ENCODE results near the gene NR6A1. TPM values are rescaled to one million over a fixed set of nuclear protein-coding genes. Genes with fewer than 3 reads are reported as not detected.

The NR6A1 gene
- total and polyA plus RNA-seq, 2 experiments from 2014 or later = 0.16 TPM; not detected in 1

GRCh38 chr9:124479371-124479770, 291.7 kb downstream of the NR6A1 start:
- H3K9ac ChIP-seq = no peak overlapping the region
- no peak for TF ChIP-seq EZH2phosphoT487 (IDR thresholded peaks at IDR 0.05; ENCODE audit: insufficient read depth, low read depth)
- TF ChIP-seq EZH2 (IDR thresholded peaks at IDR 0.05; ENCODE audit: insufficient read depth, poor library complexity, severe bottlenecking) = no peak
- 69 to 72% methylated on average over 13 to 16 of the region's 16 CpGs for WGBS, 2 experiments (ENCODE audit: low coverage in 1 of 2, low lambda C conversion rate in 2 of 2, missing lambda C conversion rate in 2 of 2)

GRCh38 chr9:124478354-124478753, 292.8 kb downstream of the NR6A1 start:
- no peak overlapping the region for H3K4me2 ChIP-seq (ENCODE audit: unreplicated experiment)
- no peak overlapping the region for H3K4me3 ChIP-seq
- WGBS, 2 experiments (ENCODE audit: low coverage in 1 of 2, low lambda C conversion rate in 2 of 2, missing lambda C conversion rate in 2 of 2) = 21 to 24% methylated on average over 11 to 12 of the region's 12 CpGs
- H3K9ac ChIP-seq = no peak overlapping the region
- H3K27ac ChIP-seq = no peak overlapping the region
- TF ChIP-seq EZH2 (IDR thresholded peaks at IDR 0.05; ENCODE audit: insufficient read depth, poor library complexity, severe bottlenecking) (no peak), EZH2phosphoT487 (IDR thresholded peaks at IDR 0.05; ENCODE audit: insufficient read depth, low read depth) (no peak)
- H3K36me3 ChIP-seq (ENCODE audit: low read depth) = no peaks in the 10 kb centered on the region
- H3K9me3 ChIP-seq (ENCODE audit: low read depth) = no peaks in the 10 kb centered on the region
- no peaks in the 10 kb centered on the region for H4K20me1 ChIP-seq (ENCODE audit: insufficient read depth)
- no peaks in the 10 kb centered on the region for H3K4me1 ChIP-seq (ENCODE audit: insufficient read depth)
- peaks cover 36% of the 10 kb centered on the region for H3K27me3 ChIP-seq (replicated peaks; ENCODE audit: insufficient read depth)
- DNase-seq = no peak
- no peaks in the 10 kb centered on the region for H3K79me2 ChIP-seq (ENCODE audit: insufficient read depth)
- no peak overlapping the region for H2AFZ ChIP-seq
- H3F3A ChIP-seq (ENCODE audit: insufficient read depth) = no peaks in the 10 kb centered on the region
- in situ Hi-C loops (cut with MboI) = no loop called here
- H3K9me2 ChIP-seq (ENCODE audit: insufficient read depth) = no peaks in the 10 kb centered on the region

More at GRCh38 chr9:124479371-124479770, 291.7 kb downstream of the NR6A1 start:
- Histone ChIP-seq H3K9me2 (ENCODE audit: insufficient read depth) (no peaks in the 10 kb centered on the region), H3F3A (ENCODE audit: insufficient read depth) (no peaks in the 10 kb centered on the region), H3K4me3 (no peak overlapping the region), H3K27me3 (replicated peaks; ENCODE audit: insufficient read depth) (peaks cover 36% of the 10 kb centered on the region), H3K4me2 (ENCODE audit: unreplicated experiment) (no peak overlapping the region), H4K20me1 (ENCODE audit: insufficient read depth) (no peaks in the 10 kb centered on the region), H3K36me3 (ENCODE audit: low read depth) (no peaks in the 10 kb centered on the region), H3K27ac (no peak overlapping the region), H2AFZ (no peak overlapping the region), H3K79me2 (ENCODE audit: insufficient read depth) (no peaks in the 10 kb centered on the region), H3K4me1 (ENCODE audit: insufficient read depth) (no peaks in the 10 kb centered on the region), H3K9me3 (ENCODE audit: low read depth) (no peaks in the 10 kb centered on the region)
- DNase-seq = no peak
- in situ Hi-C loops (cut with MboI) = no loop called here

- Histone ChIP-seq H3K27ac (no peak overlapping the region), H3K4me1 (ENCODE audit: insufficient read depth) (no peaks in the 10 kb centered on the region), H3K9ac (no peak overlapping the region), H4K20me1 (ENCODE audit: insufficient read depth) (no peaks in the 10 kb centered on the region), H3K9me2 (ENCODE audit: insufficient read depth) (no peaks in the 10 kb centered on the region), H2AFZ (no peak overlapping the region), H3K36me3 (ENCODE audit: low read depth) (no peaks in the 10 kb centered on the region), H3K4me3 (no peak overlapping the region), H3K9me3 (ENCODE audit: low read depth) (no peaks in the 10 kb centered on the region), H3K27me3 (replicated peaks; ENCODE audit: insufficient read depth) (peaks cover 36% of the 10 kb centered on the region), H3F3A (ENCODE audit: insufficient read depth) (no peaks in the 10 kb centered on the region), H3K79me2 (ENCODE audit: insufficient read depth) (no peaks in the 10 kb centered on the region), H3K4me2 (ENCODE audit: unreplicated experiment) (no peak overlapping the region)
- in situ Hi-C loops (cut with MboI) = no loop called here
- WGBS, 2 experiments (ENCODE audit: low coverage in 1 of 2, low lambda C conversion rate in 2 of 2, missing lambda C conversion rate in 2 of 2) = 1 to 3% methylated on average over 27 to 49 of the region's 53 CpGs
- peak; percentile 34 for DNase-seq
- TF ChIP-seq EZH2 (IDR thresholded peaks at IDR 0.05; ENCODE audit: insufficient read depth, poor library complexity, severe bottlenecking) (no peak), EZH2phosphoT487 (IDR thresholded peaks at IDR 0.05; ENCODE audit: insufficient read depth, low read depth) (no peak)
Observed at GRCh38 chr9:124477648-124478285, 293.3 kb downstream of the NR6A1 start.

DNA sequence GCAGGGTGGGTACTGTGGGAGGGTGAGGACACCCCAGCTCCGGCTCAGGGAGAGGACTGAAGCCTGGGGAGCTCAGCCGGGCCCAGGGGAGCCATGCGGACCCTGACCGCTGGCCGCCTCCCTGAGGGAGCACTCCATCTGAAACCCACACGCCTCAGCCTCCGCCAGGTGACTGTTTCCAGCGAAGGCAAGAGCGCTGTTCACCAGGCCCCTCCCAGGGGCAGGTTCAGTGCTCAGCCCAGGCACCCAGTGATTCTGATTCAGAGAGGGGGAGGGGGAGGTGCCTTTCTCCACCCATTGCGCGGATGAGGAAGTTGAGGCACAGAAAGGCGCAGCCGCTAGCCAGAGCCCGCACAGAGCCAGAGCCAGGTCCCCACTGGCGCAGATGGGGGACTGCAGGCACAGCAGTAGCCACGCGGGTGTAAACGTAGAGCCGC, 293.9 kb downstream of the NR6A1 start:
- 31 to 36% methylated on average over 15 to 19 of the region's 19 CpGs for WGBS, 2 experiments (ENCODE audit: low coverage in 1 of 2, low lambda C conversion rate in 2 of 2, missing lambda C conversion rate in 2 of 2)
- Histone ChIP-seq H3K9ac (no peak overlapping the region), H3K4me2 (ENCODE audit: unreplicated experiment) (no peak overlapping the region), H3K4me3 (no peak overlapping the region), H4K20me1 (ENCODE audit: insufficient read depth) (no peaks in the 10 kb centered on the region), H3K27ac (no peak overlapping the region), H3K36me3 (ENCODE audit: low read depth) (no peaks in the 10 kb centered on the region), H3K9me3 (ENCODE audit: low read depth) (no peaks in the 10 kb centered on the region), H3K4me1 (ENCODE audit: insufficient read depth) (no peaks in the 10 kb centered on the region), H3K27me3 (replicated peaks; ENCODE audit: insufficient read depth) (peaks cover 36% of the 10 kb centered on the region), H3K9me2 (ENCODE audit: insufficient read depth) (no peaks in the 10 kb centered on the region), H3F3A (ENCODE audit: insufficient read depth) (no peaks in the 10 kb centered on the region), H2AFZ (no peak overlapping the region), H3K79me2 (ENCODE audit: insufficient read depth) (no peaks in the 10 kb centered on the region)
- no peak for DNase-seq
- in situ Hi-C loops (cut with MboI) = no loop called here
- TF ChIP-seq EZH2phosphoT487 (IDR thresholded peaks at IDR 0.05; ENCODE audit: insufficient read depth, low read depth) (no peak), EZH2 (IDR thresholded peaks at IDR 0.05; ENCODE audit: insufficient read depth, poor library complexity, severe bottlenecking) (no peak)
